ENCODE measurements around the gene NDUFA8.

NDUFA8 gene

DNA sequence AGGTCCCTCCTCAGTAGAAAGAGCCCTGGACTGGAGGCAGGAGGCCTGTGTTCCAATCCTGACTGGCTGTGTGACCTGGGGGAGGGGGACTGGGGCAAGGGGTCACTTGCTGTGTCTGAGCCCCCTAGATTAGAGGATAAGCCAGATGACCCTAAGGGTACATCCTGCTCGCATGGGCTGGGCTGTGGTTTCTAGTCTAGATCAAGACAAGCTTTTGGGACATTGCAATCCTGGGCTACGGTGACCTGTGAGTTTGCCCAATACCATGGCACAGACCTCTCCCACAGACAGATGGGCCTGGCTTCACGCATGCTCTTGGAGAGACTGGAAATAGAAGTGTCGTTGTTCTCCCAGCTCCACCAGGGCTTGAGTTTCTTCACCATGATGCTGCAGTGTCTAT is 27.0 kb downstream of the NDUFA8 start:
- no peak for TF ChIP-seq YY1 (IDR thresholded peaks at IDR 0.05; ENCODE audit: low read depth)
- TF ChIP-seq, protein P1, sequence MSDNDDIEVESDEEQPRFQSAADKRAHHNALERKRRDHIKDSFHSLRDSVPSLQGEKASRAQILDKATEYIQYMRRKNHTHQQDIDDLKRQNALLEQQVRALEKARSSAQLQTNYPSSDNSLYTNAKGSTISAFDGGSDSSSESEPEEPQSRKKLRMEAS (IDR thresholded peaks at IDR 0.05) = no peak
- no peak for TF ChIP-seq TEAD4 (IDR thresholded peaks at IDR 0.05)
- no peak for TF ChIP-seq CREB1 (IDR thresholded peaks at IDR 0.05; ENCODE audit: low read depth)
- no peak for TF ChIP-seq ZBTB7A (IDR thresholded peaks at IDR 0.05; ENCODE audit: low read depth)
- TF ChIP-seq NFIC (IDR thresholded peaks at IDR 0.05) = no peak
- TF ChIP-seq CEBPB (IDR thresholded peaks at IDR 0.05) = no peak
- TF ChIP-seq, protein P2, sequence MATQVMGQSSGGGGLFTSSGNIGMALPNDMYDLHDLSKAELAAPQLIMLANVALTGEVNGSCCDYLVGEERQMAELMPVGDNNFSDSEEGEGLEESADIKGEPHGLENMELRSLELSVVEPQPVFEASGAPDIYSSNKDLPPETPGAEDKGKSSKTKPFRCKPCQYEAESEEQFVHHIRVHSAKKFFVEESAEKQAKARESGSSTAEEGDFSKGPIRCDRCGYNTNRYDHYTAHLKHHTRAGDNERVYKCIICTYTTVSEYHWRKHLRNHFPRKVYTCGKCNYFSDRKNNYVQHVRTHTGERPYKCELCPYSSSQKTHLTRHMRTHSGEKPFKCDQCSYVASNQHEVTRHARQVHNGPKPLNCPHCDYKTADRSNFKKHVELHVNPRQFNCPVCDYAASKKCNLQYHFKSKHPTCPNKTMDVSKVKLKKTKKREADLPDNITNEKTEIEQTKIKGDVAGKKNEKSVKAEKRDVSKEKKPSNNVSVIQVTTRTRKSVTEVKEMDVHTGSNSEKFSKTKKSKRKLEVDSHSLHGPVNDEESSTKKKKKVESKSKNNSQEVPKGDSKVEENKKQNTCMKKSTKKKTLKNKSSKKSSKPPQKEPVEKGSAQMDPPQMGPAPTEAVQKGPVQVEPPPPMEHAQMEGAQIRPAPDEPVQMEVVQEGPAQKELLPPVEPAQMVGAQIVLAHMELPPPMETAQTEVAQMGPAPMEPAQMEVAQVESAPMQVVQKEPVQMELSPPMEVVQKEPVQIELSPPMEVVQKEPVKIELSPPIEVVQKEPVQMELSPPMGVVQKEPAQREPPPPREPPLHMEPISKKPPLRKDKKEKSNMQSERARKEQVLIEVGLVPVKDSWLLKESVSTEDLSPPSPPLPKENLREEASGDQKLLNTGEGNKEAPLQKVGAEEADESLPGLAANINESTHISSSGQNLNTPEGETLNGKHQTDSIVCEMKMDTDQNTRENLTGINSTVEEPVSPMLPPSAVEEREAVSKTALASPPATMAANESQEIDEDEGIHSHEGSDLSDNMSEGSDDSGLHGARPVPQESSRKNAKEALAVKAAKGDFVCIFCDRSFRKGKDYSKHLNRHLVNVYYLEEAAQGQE (IDR thresholded peaks at IDR 0.05; ENCODE audit: low read depth) = no peak
- no peak for TF ChIP-seq TCF12 (IDR thresholded peaks at IDR 0.05; ENCODE audit: low read depth)
- TF ChIP-seq, protein P3, sequence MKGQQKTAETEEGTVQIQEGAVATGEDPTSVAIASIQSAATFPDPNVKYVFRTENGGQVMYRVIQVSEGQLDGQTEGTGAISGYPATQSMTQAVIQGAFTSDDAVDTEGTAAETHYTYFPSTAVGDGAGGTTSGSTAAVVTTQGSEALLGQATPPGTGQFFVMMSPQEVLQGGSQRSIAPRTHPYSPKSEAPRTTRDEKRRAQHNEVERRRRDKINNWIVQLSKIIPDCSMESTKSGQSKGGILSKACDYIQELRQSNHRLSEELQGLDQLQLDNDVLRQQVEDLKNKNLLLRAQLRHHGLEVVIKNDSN (IDR thresholded peaks at IDR 0.05) = no peak
- no peak for TF ChIP-seq EGR1 (IDR thresholded peaks at IDR 0.05)
- TF ChIP-seq FOXM1 (IDR thresholded peaks at IDR 0.05; ENCODE audit: borderline replicate concordance, low read depth) = no peak
- no peak for TF ChIP-seq TAF1 (IDR thresholded peaks at IDR 0.05; ENCODE audit: low read depth)

DNA sequence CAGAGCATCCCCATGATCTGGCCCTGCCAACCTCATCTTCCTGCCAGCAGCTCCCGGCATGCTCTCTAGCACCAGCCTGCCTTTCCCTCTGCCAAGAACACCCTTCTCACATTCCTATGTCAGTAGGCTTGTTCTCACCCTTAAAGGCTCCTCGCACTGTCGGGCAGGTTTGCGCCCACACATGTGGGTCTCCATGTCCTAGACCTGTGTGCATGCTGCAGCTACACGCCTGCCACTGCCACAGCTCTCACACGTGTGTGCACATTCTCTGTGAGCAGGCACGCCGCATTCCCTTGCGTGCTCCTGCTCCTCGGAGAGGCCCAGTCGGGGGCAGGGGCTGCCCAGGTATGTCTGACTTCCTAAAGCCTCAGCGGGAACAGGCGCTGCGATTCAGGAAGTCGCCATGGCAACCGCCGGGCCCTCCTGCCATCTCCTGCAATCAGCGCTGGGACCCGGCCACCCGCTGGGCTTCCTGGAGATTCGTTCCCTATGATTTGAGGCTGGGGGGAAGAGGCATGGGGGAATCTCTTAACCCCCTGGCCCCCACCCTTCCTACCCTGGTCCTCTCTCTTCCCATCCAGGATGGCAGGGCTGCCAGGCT is 28.1 kb downstream of the NDUFA8 start:
- TF ChIP-seq, protein P1 (IDR thresholded peaks at IDR 0.05) = peak; percentile 87
- TF ChIP-seq TAF1 (IDR thresholded peaks at IDR 0.05; ENCODE audit: low read depth) (no peak), FOXM1 (IDR thresholded peaks at IDR 0.05; ENCODE audit: borderline replicate concordance, low read depth) (no peak), CEBPB (IDR thresholded peaks at IDR 0.05) (no peak), RAD21 (IDR thresholded peaks at IDR 0.05; ENCODE audit: low read depth) (no peak), TEAD4 (IDR thresholded peaks at IDR 0.05) (peak; percentile 56), EP300 (IDR thresholded peaks at IDR 0.05; ENCODE audit: borderline replicate concordance) (peak; percentile 30; the same call in 1 of the 2 replicates), ZBTB7A (IDR thresholded peaks at IDR 0.05; ENCODE audit: low read depth) (no peak), NFIC (IDR thresholded peaks at IDR 0.05) (no peak), CREB1 (IDR thresholded peaks at IDR 0.05; ENCODE audit: low read depth) (no peak), EGR1 (IDR thresholded peaks at IDR 0.05) (no peak), YY1 (IDR thresholded peaks at IDR 0.05; ENCODE audit: low read depth) (no peak), TCF12 (IDR thresholded peaks at IDR 0.05; ENCODE audit: low read depth) (no peak; the same call in 1 of the 2 replicates)
- TF ChIP-seq, protein P3 (IDR thresholded peaks at IDR 0.05) = no peak
- TF ChIP-seq, protein P2 (IDR thresholded peaks at IDR 0.05; ENCODE audit: low read depth) = no peak

DNA sequence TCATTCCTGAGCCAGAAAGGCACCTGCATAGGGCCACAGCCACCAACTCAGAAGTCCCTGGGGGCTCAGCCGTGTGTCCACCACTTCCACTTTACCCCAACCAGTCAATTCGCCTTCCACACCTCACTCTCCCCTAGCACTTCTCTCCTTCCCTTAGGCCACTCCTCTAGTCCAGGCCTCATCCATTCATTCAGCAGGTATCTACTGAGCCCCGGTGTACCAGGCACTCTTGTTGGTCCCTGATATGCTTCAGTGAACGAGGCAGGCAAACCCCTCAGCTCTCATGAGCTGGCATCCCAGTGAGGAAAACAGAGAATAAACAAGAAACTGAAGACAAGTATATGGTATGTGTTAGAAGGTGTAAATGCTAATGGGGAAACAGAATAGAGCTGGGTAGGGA is 28.7 kb downstream of the NDUFA8 start:
- TF ChIP-seq, protein P1 (IDR thresholded peaks at IDR 0.05) = no peak
- no peak; the same call in 1 of the 2 replicates for TF ChIP-seq ZBTB7A (IDR thresholded peaks at IDR 0.05; ENCODE audit: low read depth)

DNA sequence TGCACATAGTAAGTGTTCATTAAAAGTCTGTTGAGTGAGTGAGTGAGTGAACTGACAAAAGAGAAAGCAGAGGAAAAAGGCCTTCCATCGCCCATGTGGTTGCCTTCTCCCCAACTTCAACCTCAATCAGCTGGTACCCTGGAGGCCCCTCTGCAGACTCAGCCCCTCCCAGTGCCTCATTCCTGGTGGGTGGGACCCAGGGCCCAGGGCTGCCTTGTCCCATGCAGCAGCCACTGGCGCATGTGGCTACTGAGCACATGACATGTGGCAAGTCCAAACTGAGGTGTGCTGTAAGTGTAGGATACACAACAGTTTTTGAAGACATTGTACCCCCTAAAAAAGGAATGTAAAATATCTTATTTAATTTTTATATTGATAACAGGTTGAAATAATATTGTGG is 29.6 kb downstream of the NDUFA8 start:
- TF ChIP-seq FOXM1 (IDR thresholded peaks at IDR 0.05; ENCODE audit: borderline replicate concordance, low read depth) (no peak), TCF12 (IDR thresholded peaks at IDR 0.05; ENCODE audit: low read depth) (no peak), NFIC (IDR thresholded peaks at IDR 0.05) (no peak), EGR1 (IDR thresholded peaks at IDR 0.05) (no peak), EP300 (IDR thresholded peaks at IDR 0.05; ENCODE audit: borderline replicate concordance) (no peak)
- TF ChIP-seq, protein P2 (IDR thresholded peaks at IDR 0.05; ENCODE audit: low read depth) = no peak
- TF ChIP-seq, protein P1 (IDR thresholded peaks at IDR 0.05) = no peak

All from Ishikawa (cell line).